Measurements from ENCODE around the gene THAP8.

DNA sequence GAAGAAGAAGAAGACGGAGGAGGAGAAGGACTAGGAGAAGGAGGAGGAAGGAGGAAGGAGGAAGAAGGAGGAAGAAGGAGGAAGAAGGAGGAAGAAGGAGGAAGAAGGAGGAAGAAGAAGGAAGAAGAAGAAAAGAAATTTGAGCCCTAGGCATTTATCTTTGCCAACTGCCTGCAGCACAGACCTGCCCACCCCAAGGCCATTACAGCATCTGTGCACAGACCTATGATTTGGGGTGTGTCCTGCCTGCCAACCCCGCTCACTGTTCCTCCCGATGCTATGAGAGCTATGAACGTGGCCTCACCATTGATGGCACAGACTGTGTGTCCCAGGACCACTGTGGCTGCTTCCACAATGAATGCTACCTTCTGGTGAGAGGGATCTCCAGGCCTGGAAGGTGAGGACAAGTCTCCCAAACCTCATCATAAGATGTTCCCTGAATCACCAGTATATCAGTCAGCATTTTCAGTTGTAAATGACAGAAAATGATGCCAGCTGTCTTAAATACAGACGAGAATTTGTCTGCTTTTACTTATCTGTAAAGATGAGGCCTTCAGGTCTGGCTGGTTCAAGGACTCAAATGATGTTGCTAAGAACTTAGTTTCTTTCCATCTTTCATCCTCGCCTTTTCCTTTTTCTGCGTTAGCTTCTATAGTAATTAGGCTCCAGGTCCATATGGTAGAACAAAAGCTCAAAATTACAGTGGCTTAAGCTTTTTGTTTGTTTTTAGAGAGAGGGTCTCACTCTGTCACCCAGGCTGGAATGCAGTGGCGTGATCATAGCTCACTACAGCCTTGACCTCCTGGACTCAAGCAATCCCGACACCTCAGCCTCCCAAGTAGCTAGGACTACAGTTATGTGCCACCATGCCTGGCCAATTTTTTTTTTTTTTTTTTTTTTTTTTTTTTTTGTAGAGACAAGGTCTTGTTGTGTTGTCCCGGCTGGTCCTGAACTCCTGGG, 63.0 kb downstream of the THAP8 start:
- TF ChIP-seq POLR2A (IDR thresholded peaks at IDR 0.05; ENCODE audit: low read depth): no peak
- no peak for TF ChIP-seq EP300 (IDR thresholded peaks at IDR 0.05)
- TF ChIP-seq, protein P1, sequence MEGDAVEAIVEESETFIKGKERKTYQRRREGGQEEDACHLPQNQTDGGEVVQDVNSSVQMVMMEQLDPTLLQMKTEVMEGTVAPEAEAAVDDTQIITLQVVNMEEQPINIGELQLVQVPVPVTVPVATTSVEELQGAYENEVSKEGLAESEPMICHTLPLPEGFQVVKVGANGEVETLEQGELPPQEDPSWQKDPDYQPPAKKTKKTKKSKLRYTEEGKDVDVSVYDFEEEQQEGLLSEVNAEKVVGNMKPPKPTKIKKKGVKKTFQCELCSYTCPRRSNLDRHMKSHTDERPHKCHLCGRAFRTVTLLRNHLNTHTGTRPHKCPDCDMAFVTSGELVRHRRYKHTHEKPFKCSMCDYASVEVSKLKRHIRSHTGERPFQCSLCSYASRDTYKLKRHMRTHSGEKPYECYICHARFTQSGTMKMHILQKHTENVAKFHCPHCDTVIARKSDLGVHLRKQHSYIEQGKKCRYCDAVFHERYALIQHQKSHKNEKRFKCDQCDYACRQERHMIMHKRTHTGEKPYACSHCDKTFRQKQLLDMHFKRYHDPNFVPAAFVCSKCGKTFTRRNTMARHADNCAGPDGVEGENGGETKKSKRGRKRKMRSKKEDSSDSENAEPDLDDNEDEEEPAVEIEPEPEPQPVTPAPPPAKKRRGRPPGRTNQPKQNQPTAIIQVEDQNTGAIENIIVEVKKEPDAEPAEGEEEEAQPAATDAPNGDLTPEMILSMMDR (IDR thresholded peaks at IDR 0.05): no peak
- no peak for TF ChIP-seq POLR2AphosphoS5 (IDR thresholded peaks at IDR 0.05)

Measured in esophagus muscularis mucosa (tissue), 4 donors.